HG03575 (cell line): ENCODE measurements around the gene OR10A3.

Experiments used
- ATAC-seq: cut with Tn5 transposase; IDR thresholded peaks from one replicate; pipeline ENCODE4 v1.9.1; 2021; ENCODE audit not compliant: unreplicated experiment, insufficient number of reproducible peaks, low FRiP score; ENCODE audit errors: extremely low read depth

Gene OR10A3

DNA sequence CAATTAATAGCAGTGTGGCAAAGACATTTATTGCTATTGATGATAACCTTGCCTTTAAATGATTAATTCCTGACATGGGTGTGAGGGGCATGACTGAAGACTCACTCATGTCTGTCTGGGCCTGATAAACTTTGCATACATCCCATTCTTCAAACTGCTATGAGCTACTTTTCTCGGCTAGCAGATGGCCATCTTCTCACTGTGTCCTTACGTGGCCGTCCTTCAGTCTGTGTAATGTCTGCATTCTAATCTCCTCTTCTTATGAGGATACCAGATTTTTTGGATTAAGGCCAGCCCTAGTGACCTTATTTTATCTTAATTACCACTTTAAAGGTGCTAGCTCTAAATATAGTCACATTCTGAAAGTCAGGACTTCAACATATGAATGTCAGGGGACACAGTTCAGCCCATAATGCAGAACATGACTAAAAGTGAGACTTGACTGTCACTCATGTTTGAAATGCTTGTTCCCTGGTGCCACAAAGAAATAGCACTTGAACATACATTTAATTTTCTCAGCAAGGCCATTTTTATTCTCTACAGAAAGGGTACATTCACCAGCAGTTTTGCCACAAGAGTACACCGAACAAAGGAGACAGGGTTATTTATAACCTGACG lies 42.7 kb downstream of the OR10A3 start:
- no peak for ATAC-seq

DNA sequence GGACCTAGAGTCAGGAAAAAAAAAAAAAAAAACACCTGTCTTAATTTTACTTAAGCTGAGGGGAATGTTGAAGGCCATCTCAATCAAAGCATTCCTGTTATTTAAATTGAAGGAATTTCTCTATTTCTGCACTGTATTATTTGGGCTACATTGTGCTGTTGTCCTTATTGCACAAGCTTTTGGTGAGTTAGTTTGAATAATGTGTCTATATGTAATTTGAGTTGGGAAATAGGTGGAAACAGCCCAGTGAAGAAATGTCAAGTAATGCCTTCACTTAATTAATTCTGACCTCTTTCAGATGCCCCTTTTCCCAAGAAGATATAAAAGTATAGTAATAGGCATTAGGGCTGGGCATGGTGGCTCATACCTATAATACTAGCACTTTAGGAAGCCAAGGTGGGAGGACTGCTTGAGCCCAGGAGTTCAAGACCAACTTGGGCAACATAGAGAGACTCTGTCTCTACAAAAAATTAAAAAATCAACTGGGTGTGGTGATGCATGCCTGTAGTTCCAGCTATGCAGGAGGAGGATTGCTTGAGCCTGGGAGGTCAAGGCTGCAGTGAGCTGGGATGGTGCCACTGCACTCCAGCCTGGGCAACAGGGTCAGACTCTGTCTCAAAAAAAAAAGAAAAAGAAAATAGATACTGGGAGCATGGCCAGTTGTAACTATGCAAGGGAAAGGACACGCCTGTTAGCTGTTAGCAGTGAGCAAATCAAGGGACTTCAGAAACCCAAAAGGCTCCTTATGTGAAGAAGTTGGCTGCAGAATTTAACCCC lies 45.3 kb downstream of the OR10A3 start:
- ATAC-seq = no peak

DNA sequence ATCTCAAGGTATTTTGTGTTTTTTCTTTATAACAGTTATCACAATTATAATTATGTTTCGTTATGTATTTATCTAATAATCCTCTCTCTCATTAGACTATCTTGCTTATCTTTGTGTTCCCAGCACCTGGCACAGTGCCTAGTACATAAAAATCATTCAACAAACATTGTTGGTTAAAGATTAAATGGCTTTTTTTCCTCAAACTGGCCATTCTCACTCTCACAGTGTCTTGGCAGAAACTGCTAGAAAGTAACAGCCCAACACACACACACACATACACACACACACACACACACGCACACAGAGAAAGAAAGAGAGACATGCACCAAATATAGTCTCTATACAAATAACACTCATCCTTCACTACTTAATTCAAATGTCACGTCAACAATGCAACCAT lies 47.3 kb downstream of the OR10A3 start:
- no peak for ATAC-seq

- ATAC-seq = no peak
Measured at GRCh38 chr11:7893796-7894195, 47.7 kb downstream of the OR10A3 start.

- ATAC-seq = peak; percentile 38
Measured at GRCh38 chr11:7892840-7893254, 48.7 kb downstream of the OR10A3 start.

GRCh38 chr11:7892059-7892699 lies 49.3 kb downstream of the OR10A3 start:
- ATAC-seq = no peak

DNA sequence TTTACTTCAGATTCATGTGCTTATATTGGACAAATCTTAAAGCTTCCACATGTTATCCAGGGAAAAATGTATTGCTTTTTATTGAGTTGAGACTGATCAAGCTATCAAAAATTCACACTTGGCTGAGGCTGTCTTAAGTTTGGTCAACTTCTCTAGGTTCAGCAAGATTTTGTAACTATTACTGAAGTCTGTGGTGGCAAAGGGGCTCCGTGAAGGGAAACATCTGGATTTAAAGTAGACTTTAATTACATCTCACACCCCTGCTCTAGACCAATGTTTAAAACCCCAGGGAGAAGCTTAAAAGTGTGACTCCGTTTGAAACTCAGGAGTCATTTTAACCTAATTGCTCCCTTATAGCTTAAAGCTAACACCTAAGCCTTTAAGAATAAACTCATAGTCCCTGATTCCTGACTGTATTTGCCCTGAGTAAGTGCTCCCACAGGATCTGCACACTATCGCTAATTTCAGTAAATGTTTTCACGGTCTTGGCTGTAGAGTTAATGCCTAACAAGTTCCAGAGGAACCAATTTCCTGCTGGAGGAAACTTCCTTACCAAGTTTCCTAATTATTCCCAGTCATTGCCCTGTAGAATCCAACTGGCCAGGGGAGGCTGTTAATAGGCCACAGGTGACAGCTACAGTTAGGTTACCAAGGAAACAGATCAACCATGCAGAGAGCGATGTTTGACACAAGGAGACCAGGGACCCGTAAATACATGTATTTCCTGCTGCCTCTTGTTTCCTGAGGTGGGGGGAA lies 50.9 kb downstream of the OR10A3 start:
- ATAC-seq = peak; percentile 33

- ATAC-seq = no peak
Measured at GRCh38 chr11:7889985-7890384, 51.5 kb downstream of the OR10A3 start.
